ENCODE results near the gene NCAM1. TPM values are rescaled to one million over a fixed set of nuclear protein-coding genes. Genes with fewer than 3 reads are reported as not detected.

NCAM1 gene
- total and polyA plus RNA-seq, 9 of the 15 experiments (the other 6 are each of a cell fraction or from before 2014, with no cell fraction given): 0.09 to 0.23 TPM; not detected in 7

- TF ChIP-seq IRF1 (CRISPR knock-in tag; IDR thresholded peaks at IDR 0.05; ENCODE audit: borderline replicate concordance): no peak
- peak; percentile 98 for TF ChIP-seq HNRNPLL (IDR thresholded peaks at IDR 0.05; ENCODE audit: low read depth, low read length, poor library complexity, severe bottlenecking)
- TF ChIP-seq CGGBP1 (CRISPR knock-in tag; IDR thresholded peaks at IDR 0.05): no peak
- no peak for TF ChIP-seq KLF10 (CRISPR knock-in tag; IDR thresholded peaks at IDR 0.05)
These were observed 353.4 kb downstream of the NCAM1 start, which contains the start of gene TTC12 (continued) for GRCh38 chr11:113314389-113315301.

GRCh38 chr11:113315811-113316210, 354.6 kb downstream of the NCAM1 start:
- intact Hi-C loops (cut with micrococcal nuclease): no loop called here
- in situ Hi-C loops (cut with MboI): loop anchor here (25.0 kb wide), 2 partner anchors 221 to 946 kb away; no protein-coding TSS in a partner anchor
- no peaks in the 10 kb centered on the region for H3K9me3 ChIP-seq (replicated peaks; ENCODE audit: control insufficient read depth, insufficient read depth, low read depth, low read length)
- no peak overlapping the region for H3K27ac ChIP-seq (ENCODE audit: extremely low read depth, low read depth, low read length)
- FAIRE-seq (no peak), ATAC-seq (no peak), DNase-seq (ENCODE audit: extremely low read depth in 1 of 4, low spot score in 3 of 4) (no peak)
- no peaks in the 10 kb centered on the region for H3K27me3 ChIP-seq (ENCODE audit: control insufficient read depth in 2 of 2, insufficient read depth in 2 of 2, low read length in 2 of 2)
- WGBS (ENCODE audit: insufficient coverage, low coverage, missing lambda C conversion rate): 61% methylated on average over 6 of the region's 6 CpGs
- H3K79me2 ChIP-seq (ENCODE audit: control insufficient read depth, insufficient read depth, low read length): peaks cover 6% of the 10 kb centered on the region; the same call in 2 of the 3 replicates
- H4K20me1 ChIP-seq (replicated peaks; ENCODE audit: control insufficient read depth, insufficient read depth, low read length): no peaks in the 10 kb centered on the region
- BruUV-seq (replicated peaks): no TSS peak
- no peaks in the 10 kb centered on the region for H3K9me1 ChIP-seq (ENCODE audit: control insufficient read depth, insufficient read depth, low read length)
- no peak overlapping the region for H3K9ac ChIP-seq (ENCODE audit: insufficient read depth in 1 of 2, low read depth in 2 of 2, low read length in 2 of 2)
- H3K36me3 ChIP-seq (ENCODE audit: control insufficient read depth, insufficient read depth, low read length): no peaks in the 10 kb centered on the region
- peaks cover 5 to 8% of the 10 kb centered on the region in 2 experiments; a peak in 4 of 5 replicates for H3K4me1 ChIP-seq (replicated peaks in 1 of 2; ENCODE audit: control insufficient read depth in 2 of 2, insufficient read depth in 2 of 2, low read length in 2 of 2)
- no peak overlapping the region for H3K4me2 ChIP-seq (ENCODE audit: insufficient read depth, low read length)
- no peak overlapping the region for H2AFZ ChIP-seq (ENCODE audit: low read depth, low read length)
- POLR2A ChIA-PET: interaction anchor here (0.7 kb wide), 2 partner anchors 26 to 581 kb away, joined by 4 to 6 read pairs; no protein-coding TSS in a partner anchor
- CTCF ChIA-PET (ENCODE audit: low intra/inter-chr PET ratio): no interaction called here
- no peak overlapping the region for H3K4me3 ChIP-seq
- TF ChIP-seq CHD7 (IDR thresholded peaks at IDR 0.05; ENCODE audit: low read depth, low read length): no peak

Data from K562 (cell line).